Lower leg skin (tissue), 4 donors: Measurements from ENCODE around the gene PODNL1. TPM values are rescaled to one million over a fixed set of nuclear protein-coding genes. Genes with fewer than 3 reads are reported as not detected.

Experiments
- DNase-seq, 2 donors: peaks; one replicate each; pipeline ENCODE4 v3.0.0-alpha.2; 2019; ENCODE audit warnings: low spot score in 2 of 2
- H3K4me3 ChIP-seq: fragments of 200-600 bp; sonication (generic); 2 replicates; pipeline ENCODE4 v1.5.1; 2017; ENCODE audit warnings: mild to moderate bottlenecking, low read depth; ENCODE audit not compliant: poor library complexity, severe bottlenecking
- POLR2A ChIP-seq, 2 donors: fragments of 450-650 bp; IDR thresholded peaks; one replicate each; pipeline ENCODE4 v1.6.1; 2016 to 2017; ENCODE audit warnings: antibody characterized with exemption in 2 of 2, mild to moderate bottlenecking in 1 of 2, moderate library complexity in 1 of 2
- WGBS, 2 donors: methylation state at CpG; one replicate each; pipeline ENCODE4 v1.1.5; 2018; 5-methylcytosine and 5-hydroxymethylcytosine counted together
- intact Hi-C: fragments of 100-400 bp; cut with DNase I; formaldehyde crosslinking; loops from one replicate; pipeline ENCODE4 v1.15.0; 2023; ENCODE audit warnings: low total_unique reads
- total RNA-seq, 4 donors: library from RNA; depleted of rRNA; stranded (reverse); fragments of >200 nt; gene quantifications; one replicate each; pipeline ENCODE4 v1.1.0, GENCODE V29; 2016
- TF ChIP-seq, protein P1 (sequence below), 3 donors: fragments of 450-650 bp; IDR thresholded peaks; one replicate each; pipeline ENCODE4 v1.5.1; 2016; ENCODE audit warnings: antibody characterized with exemption in 3 of 3, mild to moderate bottlenecking in 3 of 3, moderate library complexity in 2 of 3

The PODNL1 gene
- total RNA-seq, 4 donors from 2014 or later: 5.2 to 8.2 (median 6.4) TPM

DNA sequence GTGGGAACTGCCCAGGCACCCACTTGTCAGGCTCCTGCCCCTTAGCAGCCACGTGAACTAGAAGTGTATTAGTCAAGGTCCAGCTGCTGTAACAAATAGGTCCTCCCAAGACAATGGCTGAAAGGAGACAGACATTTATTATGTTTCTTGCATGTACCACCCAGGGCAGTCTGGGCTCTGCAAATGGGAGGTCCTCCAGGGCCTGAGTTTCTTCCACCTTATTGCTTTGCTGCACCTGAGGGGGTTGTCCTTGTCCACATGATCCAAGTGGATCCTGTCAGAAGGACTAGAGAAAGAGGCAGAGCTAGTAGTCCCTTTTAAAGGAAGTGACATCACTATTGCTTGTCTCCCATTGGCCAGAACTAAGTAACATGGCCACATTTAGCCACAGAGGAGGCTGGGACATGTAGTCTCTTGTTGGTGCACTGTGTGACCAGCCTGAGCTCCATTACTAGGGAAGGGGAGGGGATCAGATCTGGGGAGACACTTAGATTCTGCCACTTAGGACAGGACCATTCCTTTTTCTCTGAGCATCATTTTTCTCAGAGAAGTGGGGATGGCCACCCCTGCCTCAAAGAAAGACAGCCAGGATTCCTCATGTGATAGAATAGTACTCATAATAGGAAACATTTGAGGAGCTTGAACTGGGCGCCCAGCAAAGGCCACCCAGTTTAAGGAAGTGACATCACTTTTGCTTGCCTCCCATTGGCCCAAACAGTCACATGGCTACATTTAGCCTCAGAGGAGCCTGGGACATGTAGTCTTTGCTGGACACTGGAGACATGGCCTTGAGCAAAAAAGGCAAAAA lies 17.1 kb downstream of the PODNL1 start:
- no peak for DNase-seq
- no peak for TF ChIP-seq POLR2A (IDR thresholded peaks at IDR 0.05)
- TF ChIP-seq, protein P1, sequence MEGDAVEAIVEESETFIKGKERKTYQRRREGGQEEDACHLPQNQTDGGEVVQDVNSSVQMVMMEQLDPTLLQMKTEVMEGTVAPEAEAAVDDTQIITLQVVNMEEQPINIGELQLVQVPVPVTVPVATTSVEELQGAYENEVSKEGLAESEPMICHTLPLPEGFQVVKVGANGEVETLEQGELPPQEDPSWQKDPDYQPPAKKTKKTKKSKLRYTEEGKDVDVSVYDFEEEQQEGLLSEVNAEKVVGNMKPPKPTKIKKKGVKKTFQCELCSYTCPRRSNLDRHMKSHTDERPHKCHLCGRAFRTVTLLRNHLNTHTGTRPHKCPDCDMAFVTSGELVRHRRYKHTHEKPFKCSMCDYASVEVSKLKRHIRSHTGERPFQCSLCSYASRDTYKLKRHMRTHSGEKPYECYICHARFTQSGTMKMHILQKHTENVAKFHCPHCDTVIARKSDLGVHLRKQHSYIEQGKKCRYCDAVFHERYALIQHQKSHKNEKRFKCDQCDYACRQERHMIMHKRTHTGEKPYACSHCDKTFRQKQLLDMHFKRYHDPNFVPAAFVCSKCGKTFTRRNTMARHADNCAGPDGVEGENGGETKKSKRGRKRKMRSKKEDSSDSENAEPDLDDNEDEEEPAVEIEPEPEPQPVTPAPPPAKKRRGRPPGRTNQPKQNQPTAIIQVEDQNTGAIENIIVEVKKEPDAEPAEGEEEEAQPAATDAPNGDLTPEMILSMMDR (IDR thresholded peaks at IDR 0.05): no peak
- intact Hi-C loops: no loop called here
- 80 to 83% methylated on average over 2 of the region's 2 CpGs for WGBS, 2 donors
- no peak overlapping the region for H3K4me3 ChIP-seq

DNA sequence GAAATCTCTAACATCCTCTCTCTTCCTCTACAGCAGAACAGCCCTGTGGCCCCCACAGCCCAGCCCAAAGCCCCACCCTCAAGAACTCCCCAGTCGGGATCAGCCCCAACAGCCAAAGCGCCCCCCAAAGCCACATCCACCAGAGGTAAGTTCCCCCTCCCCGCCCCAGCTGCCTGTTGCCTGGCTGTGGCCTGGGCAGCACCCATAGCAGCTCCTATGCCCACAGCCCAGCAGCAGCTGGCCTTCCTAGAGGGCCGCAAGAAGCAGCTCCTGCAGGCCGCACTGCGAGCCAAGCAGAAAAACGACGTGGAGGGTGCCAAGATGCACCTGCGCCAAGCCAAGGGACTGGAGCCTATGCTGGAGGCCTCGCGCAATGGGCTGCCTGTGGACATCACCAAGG lies 17.7 kb downstream of the PODNL1 start:
- TF ChIP-seq, protein P1 (IDR thresholded peaks at IDR 0.05): no peak
- TF ChIP-seq POLR2A (IDR thresholded peaks at IDR 0.05): no peak
- DNase-seq: no peak
- intact Hi-C loops: no loop called here
- H3K4me3 ChIP-seq: no peak overlapping the region
- WGBS, 2 donors: 100% methylated on average over 10 to 11 of the region's 11 CpGs

DNA sequence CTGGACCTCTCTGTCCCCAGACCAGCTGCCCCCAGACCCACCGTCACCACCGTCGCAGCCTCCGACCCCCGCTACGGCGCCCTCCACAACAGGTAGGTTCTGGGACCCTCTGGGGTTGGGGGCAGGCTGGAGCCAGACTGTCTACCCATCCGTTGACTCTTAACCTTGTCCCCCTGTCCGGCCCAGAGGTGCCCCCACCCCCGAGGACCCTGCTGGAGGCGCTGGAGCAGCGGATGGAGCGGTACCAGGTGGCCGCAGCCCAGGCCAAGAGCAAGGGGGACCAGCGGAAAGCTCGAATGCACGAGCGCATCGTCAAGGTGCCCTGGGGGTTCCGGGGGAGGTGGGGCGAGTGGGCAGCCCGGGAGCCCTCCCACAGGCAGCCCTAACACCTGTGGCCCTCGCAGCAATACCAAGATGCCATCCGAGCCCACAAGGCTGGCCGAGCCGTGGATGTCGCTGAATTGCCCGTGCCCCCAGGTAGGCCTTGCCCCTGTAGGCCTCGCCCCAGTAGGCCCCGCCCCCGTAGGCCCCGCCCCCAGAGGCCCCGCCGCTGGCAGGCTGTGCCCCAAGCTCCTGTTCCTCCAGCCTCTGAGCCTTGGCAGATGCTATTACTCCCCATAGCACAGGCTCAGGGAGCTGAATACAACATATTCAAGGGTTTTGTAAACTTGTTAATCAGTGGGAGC lies 19.3 kb downstream of the PODNL1 start:
- no peak overlapping the region for H3K4me3 ChIP-seq
- DNase-seq: no peak
- no peak for TF ChIP-seq POLR2A (IDR thresholded peaks at IDR 0.05)
- TF ChIP-seq, protein P1 (IDR thresholded peaks at IDR 0.05): no peak
- WGBS, 2 donors: 85 to 87% methylated on average over 22 to 26 of the region's 34 CpGs
- intact Hi-C loops: no loop called here

DNA sequence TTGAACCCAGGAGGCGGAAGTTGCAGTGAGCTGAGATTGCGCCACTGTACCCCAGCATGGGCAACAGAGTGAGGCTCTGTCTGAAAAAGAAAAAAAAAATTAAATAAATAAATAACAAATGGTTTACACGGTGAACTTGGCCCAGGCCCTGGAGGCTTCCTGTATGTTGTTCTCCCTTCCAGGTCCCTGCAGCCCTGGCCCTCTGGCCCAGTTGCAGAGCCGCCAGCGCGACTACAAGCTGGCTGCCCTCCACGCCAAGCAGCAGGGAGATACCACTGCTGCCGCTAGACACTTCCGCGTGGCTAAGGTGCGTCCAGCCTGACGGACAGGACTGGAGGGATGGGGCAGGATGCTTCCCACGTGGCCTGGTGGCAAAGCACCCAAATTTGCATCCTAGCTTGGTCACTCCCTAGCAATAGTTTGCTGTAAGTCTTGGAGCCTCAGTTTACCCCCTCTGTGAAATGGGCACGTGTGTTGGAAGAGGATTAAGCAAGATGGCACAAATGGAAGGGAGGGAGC lies 20.3 kb downstream of the PODNL1 start:
- TF ChIP-seq POLR2A (IDR thresholded peaks at IDR 0.05): no peak
- TF ChIP-seq, protein P1 (IDR thresholded peaks at IDR 0.05): no peak
- intact Hi-C loops: no loop called here
- 87 to 88% methylated on average over 14 of the region's 14 CpGs for WGBS, 2 donors
- H3K4me3 ChIP-seq: no peak overlapping the region
- no peak for DNase-seq

DNA sequence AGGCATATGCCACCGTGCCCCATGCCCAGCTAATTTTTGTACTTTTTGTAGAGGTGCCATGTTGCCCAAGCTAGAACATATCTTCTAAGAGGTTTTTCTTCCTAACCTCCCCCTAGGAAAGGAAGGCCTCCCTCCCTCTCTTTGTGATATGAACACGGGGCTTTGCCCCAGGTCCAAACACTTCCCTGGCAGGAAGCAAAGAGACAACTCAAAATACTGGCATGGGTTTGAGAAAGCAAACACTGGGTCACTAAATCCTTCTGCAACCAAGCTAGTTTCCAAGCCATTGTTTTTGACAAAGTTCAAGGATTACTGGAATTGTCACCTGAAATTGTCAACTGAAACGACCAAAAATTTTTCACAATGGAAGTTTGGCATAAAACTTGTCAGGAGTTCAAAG lies 23.4 kb downstream of the PODNL1 start:
- H3K4me3 ChIP-seq: no peak overlapping the region
- intact Hi-C loops: no loop called here
- TF ChIP-seq, protein P1 (IDR thresholded peaks at IDR 0.05): no peak
- TF ChIP-seq POLR2A (IDR thresholded peaks at IDR 0.05): no peak
- 78 to 83% methylated on average over 3 of the region's 3 CpGs for WGBS, 2 donors
- no peak for DNase-seq
